Stimulated activated memory B cell treated with anti-CD40 and anti-IgM and Interleukin-4, amounts not matched to agents 10 μg/mL and 1 μg/mL and 100 μg/mL, for 72 hours (primary cell): ENCODE data around the gene KCND3.

Source experiments
- ATAC-seq: fragments of 150-1000 bp; cut with Tn5 transposase; 2 replicates; pipeline ENCODE4 v1.10.0; 2021
- H3K27ac Mint-ChIP-seq: one replicate; pipeline ENCODE4 v1.8.0; 2022; ENCODE audit warnings: mild to moderate bottlenecking, mixed read lengths
- H3K27me3 Mint-ChIP-seq: one replicate; pipeline ENCODE4 v1.8.0; 2022; ENCODE audit warnings: mixed read lengths
- H3K36me3 Mint-ChIP-seq: one replicate; pipeline ENCODE4 v1.8.0; 2022; ENCODE audit warnings: mixed read lengths
- H3K4me1 Mint-ChIP-seq: one replicate; pipeline ENCODE4 v1.8.0; 2022; ENCODE audit warnings: mixed read lengths
- H3K4me3 Mint-ChIP-seq: one replicate; pipeline ENCODE4 v1.8.0; 2022; ENCODE audit warnings: mild to moderate bottlenecking, moderate library complexity, mixed read lengths
- H3K9me3 Mint-ChIP-seq: one replicate; pipeline ENCODE4 v1.8.0; 2022; ENCODE audit warnings: mixed read lengths

KCND3 gene

GRCh38 chr1:111976842-111977241, 12.6 kb downstream of the KCND3 start:
- H3K27ac Mint-ChIP-seq: no peak overlapping the region
- no peak for ATAC-seq
- H3K36me3 Mint-ChIP-seq: no peaks in the 10 kb centered on the region
- no peaks in the 10 kb centered on the region for H3K4me1 Mint-ChIP-seq
- no peaks in the 10 kb centered on the region for H3K9me3 Mint-ChIP-seq
- peaks cover 62% of the 10 kb centered on the region for H3K27me3 Mint-ChIP-seq
- H3K4me3 Mint-ChIP-seq: no peak overlapping the region

DNA sequence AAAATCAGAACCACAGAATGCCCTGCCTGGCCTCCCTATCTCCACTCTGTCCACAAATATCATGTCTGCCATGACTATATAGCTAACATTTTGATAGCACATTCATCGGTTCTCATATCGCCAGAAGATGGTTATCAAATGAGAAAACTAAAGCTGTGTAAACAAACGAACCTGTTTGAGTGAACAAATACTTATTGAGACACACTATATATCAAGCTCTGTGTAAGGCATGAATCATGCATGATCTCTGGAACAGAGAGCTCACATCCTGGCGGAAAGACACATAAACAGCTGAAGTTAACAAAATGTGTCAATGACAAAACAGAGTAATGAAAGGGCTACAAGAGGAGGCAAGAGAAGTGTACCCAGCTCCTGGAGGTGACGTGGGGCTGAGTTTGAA, 13.1 kb downstream of the KCND3 start:
- Mint-ChIP-seq H3K27me3 (peaks cover 67% of the 10 kb centered on the region), H3K4me3 (no peak overlapping the region), H3K9me3 (no peaks in the 10 kb centered on the region), H3K36me3 (no peaks in the 10 kb centered on the region), H3K4me1 (no peaks in the 10 kb centered on the region), H3K27ac (no peak overlapping the region)
- no peak for ATAC-seq

DNA sequence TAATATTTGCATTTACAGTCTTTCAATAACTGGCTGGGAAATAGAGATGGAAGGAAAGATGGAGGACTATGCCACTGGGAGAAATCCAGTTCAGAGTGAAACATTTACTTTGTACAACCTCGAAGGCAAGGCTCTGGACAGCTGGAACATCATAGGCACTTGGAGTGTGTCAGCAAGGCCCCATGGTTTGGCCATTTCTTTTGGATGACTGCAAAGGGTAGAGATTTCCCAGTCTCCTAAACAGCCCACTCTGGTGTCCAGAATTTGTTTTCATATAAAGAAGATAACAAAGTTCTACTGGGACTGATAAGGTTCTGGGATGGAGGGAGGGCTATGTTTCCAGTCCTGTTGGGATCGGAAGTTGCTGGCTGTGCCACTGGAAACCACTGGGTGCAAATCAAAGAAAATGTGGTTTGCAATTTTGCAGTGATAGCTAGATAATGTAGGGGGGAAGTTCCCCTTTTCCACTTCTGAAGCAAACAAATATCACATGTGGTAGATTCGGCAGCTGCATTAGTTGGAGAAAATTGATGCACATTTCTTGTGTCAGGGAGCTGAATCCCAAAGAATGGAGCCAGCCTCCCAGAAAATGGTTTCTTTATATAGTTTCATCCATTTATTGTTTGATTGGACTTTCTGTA, 16.2 kb downstream of the KCND3 start:
- no peak overlapping the region for H3K4me3 Mint-ChIP-seq
- H3K4me1 Mint-ChIP-seq: no peaks in the 10 kb centered on the region
- H3K27me3 Mint-ChIP-seq: peaks cover 85% of the 10 kb centered on the region
- H3K36me3 Mint-ChIP-seq: no peaks in the 10 kb centered on the region
- no peak overlapping the region for H3K27ac Mint-ChIP-seq
- no peaks in the 10 kb centered on the region for H3K9me3 Mint-ChIP-seq
- no peak for ATAC-seq

DNA sequence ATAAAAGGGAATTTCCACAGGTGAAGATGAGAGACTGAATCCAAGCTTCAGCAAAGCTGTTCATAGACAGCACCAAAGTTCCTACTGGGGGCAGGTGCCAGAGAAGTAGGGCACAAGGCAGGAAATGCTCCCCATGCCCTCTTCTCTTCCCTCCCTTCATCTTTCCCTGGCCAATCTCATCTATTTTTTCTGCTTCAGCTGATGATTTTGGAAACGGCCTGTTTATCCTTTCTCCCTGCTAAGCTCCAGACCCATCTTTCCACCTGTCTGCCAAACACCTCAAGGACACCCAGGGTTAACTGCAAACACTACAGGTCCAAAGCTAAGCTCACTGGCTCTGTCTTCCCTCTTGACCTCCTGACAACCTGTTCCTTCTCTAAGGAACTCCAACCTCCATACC, 18.1 kb downstream of the KCND3 start:
- Mint-ChIP-seq H3K27ac (no peak overlapping the region), H3K27me3 (peaks cover 76% of the 10 kb centered on the region), H3K36me3 (no peaks in the 10 kb centered on the region), H3K4me1 (no peaks in the 10 kb centered on the region), H3K4me3 (no peak overlapping the region), H3K9me3 (no peaks in the 10 kb centered on the region)
- ATAC-seq: no peak

DNA sequence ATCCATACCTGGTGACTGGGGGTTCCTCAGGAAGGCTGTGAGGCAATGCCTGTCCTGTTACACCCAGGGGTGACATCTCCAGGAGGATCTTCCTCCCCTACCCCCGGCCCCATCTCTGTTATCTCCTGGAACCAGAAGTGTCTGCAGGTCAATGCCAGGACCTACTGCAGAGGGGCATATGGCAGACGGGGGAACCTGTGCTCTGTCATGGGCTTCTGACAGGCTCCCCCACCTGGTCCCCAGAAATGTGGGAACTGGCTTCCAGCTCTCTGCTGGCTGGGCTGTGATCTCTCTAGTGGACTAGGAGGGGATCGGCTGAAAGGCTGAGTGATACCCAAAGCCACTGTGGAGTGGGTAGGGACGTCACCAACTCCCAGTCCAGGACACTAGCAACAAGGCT, 21.0 kb downstream of the KCND3 start:
- Mint-ChIP-seq H3K4me1 (no peaks in the 10 kb centered on the region), H3K9me3 (no peaks in the 10 kb centered on the region), H3K4me3 (no peak overlapping the region), H3K27me3 (peaks cover 77% of the 10 kb centered on the region), H3K27ac (no peak overlapping the region), H3K36me3 (no peaks in the 10 kb centered on the region)
- ATAC-seq: no peak

DNA sequence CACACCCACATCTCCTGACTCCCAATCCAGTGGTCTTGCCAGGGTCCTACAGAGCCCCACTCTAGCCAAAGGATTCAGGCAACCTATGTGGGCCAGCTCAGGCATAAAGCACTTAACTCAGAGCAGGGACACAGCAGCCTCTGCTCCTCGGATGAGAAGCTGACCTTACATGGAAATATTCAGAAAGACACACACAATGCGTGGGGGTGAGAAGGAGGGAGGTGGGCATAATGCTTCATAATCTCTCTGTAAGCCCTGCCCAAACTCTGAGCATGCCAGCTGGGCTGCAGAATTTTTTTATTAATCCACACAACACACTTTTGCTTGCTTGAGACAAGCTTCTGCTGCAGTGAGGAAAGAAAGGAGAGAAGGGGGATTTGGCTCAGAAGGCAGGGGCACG, 21.6 kb downstream of the KCND3 start:
- ATAC-seq: no peak
- H3K9me3 Mint-ChIP-seq: no peaks in the 10 kb centered on the region
- H3K36me3 Mint-ChIP-seq: no peaks in the 10 kb centered on the region
- H3K27me3 Mint-ChIP-seq: peaks cover 81% of the 10 kb centered on the region
- H3K27ac Mint-ChIP-seq: no peak overlapping the region
- no peaks in the 10 kb centered on the region for H3K4me1 Mint-ChIP-seq
- H3K4me3 Mint-ChIP-seq: no peak overlapping the region

- Mint-ChIP-seq H3K36me3 (no peaks in the 10 kb centered on the region), H3K27ac (no peak overlapping the region), H3K4me3 (no peak overlapping the region), H3K4me1 (no peaks in the 10 kb centered on the region), H3K27me3 (peaks cover 78% of the 10 kb centered on the region), H3K9me3 (no peaks in the 10 kb centered on the region)
- no peak for ATAC-seq
Observed at GRCh38 chr1:111967067-111967690, 22.3 kb downstream of the KCND3 start.

DNA sequence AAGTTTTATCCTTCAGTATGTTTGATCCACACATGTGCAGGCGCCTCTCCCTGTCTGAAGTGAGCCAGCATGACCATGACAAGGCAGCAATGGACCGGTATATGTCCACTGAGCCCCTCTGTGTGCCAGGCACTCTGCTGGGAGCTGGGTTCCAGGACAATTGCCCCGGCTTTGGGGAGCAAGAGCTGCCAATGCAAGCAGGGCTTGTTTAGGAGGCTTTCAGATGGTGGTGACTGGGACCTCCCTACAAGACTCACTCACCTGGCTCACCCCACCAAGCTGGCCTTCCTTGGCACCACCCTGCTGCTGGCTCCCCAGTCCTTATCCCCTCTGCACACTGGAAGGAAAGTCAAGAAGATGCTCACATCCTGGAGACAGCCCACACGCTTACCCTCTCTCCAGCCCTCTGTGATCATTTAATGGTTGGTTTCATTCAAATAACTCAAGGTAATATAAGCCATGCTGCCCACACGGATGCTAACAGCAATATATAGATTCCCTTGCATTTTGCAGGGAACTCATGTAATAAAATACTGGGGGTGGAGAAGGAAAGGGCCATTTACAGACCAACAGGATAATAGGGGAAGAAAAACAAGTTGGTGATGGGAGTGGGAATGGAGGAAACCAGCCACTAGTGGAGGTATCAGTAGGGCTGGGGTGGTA, 23.6 kb downstream of the KCND3 start:
- no peak for ATAC-seq
- Mint-ChIP-seq H3K4me3 (no peak overlapping the region), H3K27ac (no peak overlapping the region), H3K36me3 (no peaks in the 10 kb centered on the region), H3K27me3 (peaks cover 76% of the 10 kb centered on the region), H3K4me1 (no peaks in the 10 kb centered on the region), H3K9me3 (no peaks in the 10 kb centered on the region)

GRCh38 chr1:111963985-111964738, 25.3 kb downstream of the KCND3 start:
- Mint-ChIP-seq H3K4me3 (no peak overlapping the region), H3K36me3 (no peaks in the 10 kb centered on the region), H3K4me1 (no peaks in the 10 kb centered on the region), H3K9me3 (no peaks in the 10 kb centered on the region), H3K27ac (no peak overlapping the region), H3K27me3 (peaks cover 76% of the 10 kb centered on the region)
- no peak for ATAC-seq

DNA sequence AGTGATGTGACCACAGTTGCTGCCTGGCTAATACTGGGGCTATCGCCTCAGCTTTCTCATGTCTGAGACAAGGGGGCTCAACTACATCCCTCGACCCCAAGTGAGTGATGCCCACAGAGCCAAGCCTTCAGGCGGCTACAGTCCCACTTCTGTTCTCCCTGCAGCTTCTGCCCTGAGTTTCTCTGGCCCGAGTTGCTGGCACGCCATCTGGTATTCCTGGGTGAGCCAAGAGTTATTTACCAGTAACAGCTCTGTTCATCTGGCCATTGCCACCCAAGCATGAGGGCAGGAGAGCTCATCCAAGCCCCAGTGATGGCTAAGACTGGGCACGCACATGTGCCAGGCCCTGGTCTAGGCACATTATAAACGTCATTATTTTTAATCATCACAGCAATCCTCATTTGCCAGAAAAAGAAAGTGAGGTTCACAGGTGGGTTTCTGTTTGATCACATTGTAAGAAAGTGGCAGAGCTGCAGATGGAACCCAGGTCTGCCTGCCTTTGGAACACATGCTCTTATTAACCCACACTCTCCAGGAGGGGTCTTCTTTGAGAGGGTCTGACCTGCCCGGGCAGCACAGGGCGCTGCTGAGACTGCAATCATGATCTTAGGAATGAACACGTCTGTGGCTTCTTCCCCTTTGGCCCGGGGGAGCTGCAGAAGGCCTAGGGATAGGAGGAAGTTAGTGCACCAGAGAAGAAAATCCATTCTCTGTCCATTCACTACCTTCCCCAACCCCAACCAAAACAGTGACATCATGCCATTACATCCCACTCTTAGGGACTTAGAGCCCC, 27.5 kb downstream of the KCND3 start:
- Mint-ChIP-seq H3K4me3 (no peak overlapping the region), H3K9me3 (no peaks in the 10 kb centered on the region), H3K36me3 (no peaks in the 10 kb centered on the region), H3K27me3 (peaks cover 80% of the 10 kb centered on the region), H3K4me1 (no peaks in the 10 kb centered on the region), H3K27ac (no peak overlapping the region)
- ATAC-seq: no peak

- no peaks in the 10 kb centered on the region for H3K9me3 Mint-ChIP-seq
- no peak for ATAC-seq
- H3K27me3 Mint-ChIP-seq: peaks cover 84% of the 10 kb centered on the region
- H3K36me3 Mint-ChIP-seq: no peaks in the 10 kb centered on the region
- H3K4me3 Mint-ChIP-seq: no peak overlapping the region
- no peaks in the 10 kb centered on the region for H3K4me1 Mint-ChIP-seq
- H3K27ac Mint-ChIP-seq: no peak overlapping the region
Observed at GRCh38 chr1:111961016-111961415, 28.5 kb downstream of the KCND3 start.

- Mint-ChIP-seq H3K27me3 (peaks cover 85% of the 10 kb centered on the region), H3K4me1 (no peaks in the 10 kb centered on the region), H3K9me3 (no peaks in the 10 kb centered on the region), H3K27ac (no peak overlapping the region), H3K36me3 (no peaks in the 10 kb centered on the region), H3K4me3 (no peak overlapping the region)
- ATAC-seq: no peak
Observed at GRCh38 chr1:111959436-111959835, 30.0 kb downstream of the KCND3 start.

GRCh38 chr1:111958851-111959250, 30.6 kb downstream of the KCND3 start:
- no peak for ATAC-seq
- no peaks in the 10 kb centered on the region for H3K4me1 Mint-ChIP-seq
- no peak overlapping the region for H3K27ac Mint-ChIP-seq
- no peaks in the 10 kb centered on the region for H3K36me3 Mint-ChIP-seq
- no peak overlapping the region for H3K4me3 Mint-ChIP-seq
- H3K27me3 Mint-ChIP-seq: peaks cover 85% of the 10 kb centered on the region
- H3K9me3 Mint-ChIP-seq: no peaks in the 10 kb centered on the region

GRCh38 chr1:111958075-111958474, 31.4 kb downstream of the KCND3 start:
- Mint-ChIP-seq H3K36me3 (no peaks in the 10 kb centered on the region), H3K27ac (no peak overlapping the region), H3K4me1 (no peaks in the 10 kb centered on the region), H3K4me3 (no peak overlapping the region), H3K27me3 (peaks cover 85% of the 10 kb centered on the region), H3K9me3 (no peaks in the 10 kb centered on the region)
- no peak for ATAC-seq
